Measurements from ENCODE around the gene SETBP1. TPM values are rescaled to one million over a fixed set of nuclear protein-coding genes. Genes with fewer than 3 reads are reported as not detected.

Gene SETBP1
- total and polyA plus RNA-seq, 2 of the 13 experiments (the other 11 are each of a cell fraction or from before 2014, with no cell fraction given): 0.18 to 0.65 TPM

GRCh38 chr18:45009756-45010155 lies 329.1 kb downstream of the SETBP1 start:
- Histone ChIP-seq H4K20me1 (ENCODE audit: insufficient read depth, low read length) (no peaks in the 10 kb centered on the region), H3K4me1 (ENCODE audit: insufficient read depth, low read length) (no peaks in the 10 kb centered on the region), H2AFZ (ENCODE audit: low read length) (no peak overlapping the region), H3K9ac (ENCODE audit: insufficient read depth, low read depth, low read length) (no peak overlapping the region), H3K4me3 (replicated peaks in 1 of 3; ENCODE audit: insufficient read depth in 1 of 3, low read depth in 2 of 3, low read length in 3 of 3) (no peak overlapping the region), H3K27me3 (ENCODE audit: control insufficient read depth in 1 of 2, insufficient read depth in 2 of 2, low read length in 2 of 2) (no peaks in the 10 kb centered on the region; a peak in 1 of 5 replicates), H3K9me3 (ENCODE audit: low read length) (no peaks in the 10 kb centered on the region), H3K27ac (ENCODE audit: extremely low read length, insufficient read depth, low read length) (no peak overlapping the region), H3K79me2 (ENCODE audit: insufficient read depth, low read length) (no peaks in the 10 kb centered on the region), H3K4me2 (ENCODE audit: low read depth, low read length) (no peak overlapping the region), H3K36me3 (replicated peaks in 1 of 2; ENCODE audit: control insufficient read depth in 1 of 2, insufficient read depth in 2 of 2, low read length in 2 of 2) (no peaks in the 10 kb centered on the region)
- BruUV-seq (replicated peaks): no TSS peak
- intact Hi-C loops (cut with micrococcal nuclease; ENCODE audit: unreplicated experiment) (no loop called here), in situ Hi-C loops (cut with HindIII; ENCODE audit: extremely low pct_ligation_motif_present, low pct_unique_long_range_greater_than_20kb) (no loop called here)
- ATAC-seq: no peak; the same call in 2 of the 3 replicates
- 14% methylated on average over 5 of the region's 5 CpGs for WGBS (ENCODE audit: low lambda C conversion rate)
- no peak for DNase-seq (ENCODE audit: low spot score)
- FAIRE-seq: no peak
- CTCF ChIA-PET (ENCODE audit: low intra/inter-chr PET ratio, low total read pairs): no interaction called here
- POLR2A ChIA-PET: no interaction called here
- no peak for TF ChIP-seq POGZ (CRISPR knock-in tag; IDR thresholded peaks at IDR 0.05)
- TF ChIP-seq DMAP1 (CRISPR knock-in tag; IDR thresholded peaks at IDR 0.05): no peak
- TF ChIP-seq RFXANK (CRISPR knock-in tag; IDR thresholded peaks at IDR 0.05): no peak
- TF ChIP-seq NR3C1 (CRISPR knock-in tag; IDR thresholded peaks at IDR 0.05): no peak
- no peak for TF ChIP-seq MED13 (CRISPR knock-in tag; IDR thresholded peaks at IDR 0.05)
- TF ChIP-seq NPAS2 (CRISPR knock-in tag; IDR thresholded peaks at IDR 0.05; ENCODE audit: borderline replicate concordance): no peak
- TF ChIP-seq KDM5B (CRISPR knock-in tag; IDR thresholded peaks at IDR 0.05; ENCODE audit: borderline replicate concordance): no peak
- TF ChIP-seq UBTF (CRISPR knock-in tag; IDR thresholded peaks at IDR 0.05): no peak
- no peak for TF ChIP-seq GRHL1 (CRISPR knock-in tag; conservative IDR thresholded peaks at IDR 0.05)
- TF ChIP-seq ASH2L (IDR thresholded peaks at IDR 0.05; ENCODE audit: insufficient read length, low read depth, low read length): no peak
- TF ChIP-seq ZSCAN21 (CRISPR knock-in tag; IDR thresholded peaks at IDR 0.05; ENCODE audit: borderline replicate concordance): no peak
- TF ChIP-seq SPEN (CRISPR knock-in tag; IDR thresholded peaks at IDR 0.05; ENCODE audit: low read depth): no peak
- no peak for TF ChIP-seq CENPBD1 (CRISPR knock-in tag; IDR thresholded peaks at IDR 0.05; ENCODE audit: borderline replicate concordance, low read depth)
- TF ChIP-seq ARID4A (CRISPR knock-in tag; IDR thresholded peaks at IDR 0.05; ENCODE audit: borderline replicate concordance): no peak
- TF ChIP-seq NKX3-1 (CRISPR knock-in tag; IDR thresholded peaks at IDR 0.05): no peak
